Activated CD4-positive, alpha-beta T cell treated with anti-CD3 and anti-CD28 coated beads, Interleukin-2, amount 10 ng/mL, durations not matched to agents 24 days and 14 days (primary cell): ENCODE data around the gene SH2D7. TPM values are rescaled to one million over a fixed set of nuclear protein-coding genes. Genes with fewer than 3 reads are reported as not detected.

Experiments
- DNase-seq: peaks from one replicate; pipeline ENCODE4 v3.0.0; 2022
- H3K27ac Mint-ChIP-seq: one replicate; pipeline ENCODE4 v1.8.0; 2022; ENCODE audit warnings: mild to moderate bottlenecking, mixed read lengths
- H3K27me3 Mint-ChIP-seq: one replicate; pipeline ENCODE4 v1.8.0; 2022; ENCODE audit warnings: mixed read lengths
- H3K36me3 Mint-ChIP-seq: one replicate; pipeline ENCODE4 v1.8.0; 2022; ENCODE audit warnings: low read depth, mild to moderate bottlenecking, mixed read lengths
- H3K4me1 Mint-ChIP-seq: one replicate; pipeline ENCODE4 v1.8.0; 2021; ENCODE audit warnings: mixed read lengths
- H3K4me3 Mint-ChIP-seq: one replicate; pipeline ENCODE4 v1.8.0; 2022; ENCODE audit warnings: mild to moderate bottlenecking, moderate library complexity, mixed read lengths
- H3K9me3 Mint-ChIP-seq: one replicate; pipeline ENCODE4 v1.8.0; 2021; ENCODE audit warnings: mixed read lengths
- intact Hi-C: fragments of 100-400 bp; cut with micrococcal nuclease; formaldehyde crosslinking; loops from one replicate; pipeline ENCODE4 v1.15.1; 2023
- total RNA-seq: library from RNA; stranded (reverse); gene quantifications from 2 replicates; pipeline ENCODE4 v1.2.3, GENCODE V29; 2022

SH2D7 gene
- total RNA-seq, 1 donor from 2014 or later: not detected

GRCh38 chr15:78107471-78107870, 15.1 kb downstream of the SH2D7 start:
- Mint-ChIP-seq H3K36me3 (no peaks in the 10 kb centered on the region), H3K4me3 (no peak overlapping the region), H3K27me3 (no peaks in the 10 kb centered on the region), H3K27ac (no peak overlapping the region), H3K4me1 (peaks cover 55% of the 10 kb centered on the region), H3K9me3 (no peaks in the 10 kb centered on the region)
- intact Hi-C loops: loop anchor here (5.0 kb wide), 1 partner anchor 60 kb away; no protein-coding TSS in a partner anchor
- no peak for DNase-seq

- Mint-ChIP-seq H3K9me3 (no peaks in the 10 kb centered on the region), H3K27ac (no peak overlapping the region), H3K4me1 (peaks cover 53% of the 10 kb centered on the region), H3K4me3 (no peak overlapping the region), H3K36me3 (no peaks in the 10 kb centered on the region), H3K27me3 (no peaks in the 10 kb centered on the region)
- DNase-seq: peak; percentile 94
- intact Hi-C loops: loop anchor here (1.0 to 5.0 kb wide), 5 partner anchors 32 to 150 kb away; partner anchors contain the start of gene TBC1D2B
Observed at GRCh38 chr15:78108300-78109084, 16.1 kb downstream of the SH2D7 start.

GRCh38 chr15:78109156-78109555, 16.8 kb downstream of the SH2D7 start:
- no peak overlapping the region for H3K27ac Mint-ChIP-seq
- H3K4me3 Mint-ChIP-seq: no peak overlapping the region
- H3K4me1 Mint-ChIP-seq: peaks cover 46% of the 10 kb centered on the region
- no peak for DNase-seq
- intact Hi-C loops: loop anchor here (2.0 to 5.0 kb wide), 3 partner anchors 32 to 150 kb away; partner anchors contain the start of gene TBC1D2B
- no peaks in the 10 kb centered on the region for H3K27me3 Mint-ChIP-seq
- no peaks in the 10 kb centered on the region for H3K36me3 Mint-ChIP-seq
- H3K9me3 Mint-ChIP-seq: no peaks in the 10 kb centered on the region

GRCh38 chr15:78110096-78110495, 17.7 kb downstream of the SH2D7 start:
- H3K4me1 Mint-ChIP-seq: peaks cover 37% of the 10 kb centered on the region
- H3K27ac Mint-ChIP-seq: no peak overlapping the region
- H3K27me3 Mint-ChIP-seq: no peaks in the 10 kb centered on the region
- H3K4me3 Mint-ChIP-seq: no peak overlapping the region
- DNase-seq: no peak
- no peaks in the 10 kb centered on the region for H3K36me3 Mint-ChIP-seq
- no peaks in the 10 kb centered on the region for H3K9me3 Mint-ChIP-seq
- intact Hi-C loops: no loop called here

- Mint-ChIP-seq H3K36me3 (no peaks in the 10 kb centered on the region), H3K27me3 (no peaks in the 10 kb centered on the region), H3K9me3 (no peaks in the 10 kb centered on the region), H3K27ac (peak overlapping the region; percentile 8), H3K4me3 (no peak overlapping the region), H3K4me1 (peaks cover 28% of the 10 kb centered on the region)
- intact Hi-C loops: no loop called here
- no peak for DNase-seq
Observed at GRCh38 chr15:78110916-78111475, 18.6 kb downstream of the SH2D7 start.

GRCh38 chr15:78111788-78112187, 19.4 kb downstream of the SH2D7 start:
- no peaks in the 10 kb centered on the region for H3K9me3 Mint-ChIP-seq
- intact Hi-C loops: no loop called here
- no peak overlapping the region for H3K27ac Mint-ChIP-seq
- H3K27me3 Mint-ChIP-seq: no peaks in the 10 kb centered on the region
- H3K36me3 Mint-ChIP-seq: no peaks in the 10 kb centered on the region
- DNase-seq: no peak
- H3K4me3 Mint-ChIP-seq: no peak overlapping the region
- H3K4me1 Mint-ChIP-seq: peaks cover 20% of the 10 kb centered on the region

- H3K4me3 Mint-ChIP-seq: no peak overlapping the region
- DNase-seq: no peak
- no peak overlapping the region for H3K27ac Mint-ChIP-seq
- peaks cover 15% of the 10 kb centered on the region for H3K4me1 Mint-ChIP-seq
- H3K27me3 Mint-ChIP-seq: no peaks in the 10 kb centered on the region
- intact Hi-C loops: no loop called here
- H3K9me3 Mint-ChIP-seq: no peaks in the 10 kb centered on the region
- H3K36me3 Mint-ChIP-seq: no peaks in the 10 kb centered on the region
Observed at GRCh38 chr15:78112551-78112950, 20.2 kb downstream of the SH2D7 start.

GRCh38 chr15:78120523-78120922, 28.2 kb downstream of the SH2D7 start:
- Mint-ChIP-seq H3K36me3 (no peaks in the 10 kb centered on the region), H3K27ac (no peak overlapping the region), H3K9me3 (no peaks in the 10 kb centered on the region), H3K4me1 (peaks cover 3% of the 10 kb centered on the region), H3K4me3 (no peak overlapping the region), H3K27me3 (peaks cover 4% of the 10 kb centered on the region)
- intact Hi-C loops: no loop called here
- DNase-seq: no peak

- peaks cover 10% of the 10 kb centered on the region for H3K4me1 Mint-ChIP-seq
- no peaks in the 10 kb centered on the region for H3K36me3 Mint-ChIP-seq
- no peak overlapping the region for H3K4me3 Mint-ChIP-seq
- no peak for DNase-seq
- no peaks in the 10 kb centered on the region for H3K9me3 Mint-ChIP-seq
- intact Hi-C loops: no loop called here
- no peaks in the 10 kb centered on the region for H3K27me3 Mint-ChIP-seq
- no peak overlapping the region for H3K27ac Mint-ChIP-seq
Observed at GRCh38 chr15:78125267-78125666, 32.9 kb downstream of the SH2D7 start.

- Mint-ChIP-seq H3K4me1 (peaks cover 20% of the 10 kb centered on the region), H3K9me3 (no peaks in the 10 kb centered on the region), H3K27ac (no peak overlapping the region), H3K36me3 (no peaks in the 10 kb centered on the region), H3K4me3 (no peak overlapping the region), H3K27me3 (no peaks in the 10 kb centered on the region)
- intact Hi-C loops: no loop called here
- no peak for DNase-seq
Observed at GRCh38 chr15:78127882-78128281, 35.5 kb downstream of the SH2D7 start.

- no peak overlapping the region for H3K27ac Mint-ChIP-seq
- H3K36me3 Mint-ChIP-seq: no peaks in the 10 kb centered on the region
- no peak for DNase-seq
- H3K27me3 Mint-ChIP-seq: no peaks in the 10 kb centered on the region
- no peaks in the 10 kb centered on the region for H3K9me3 Mint-ChIP-seq
- intact Hi-C loops: no loop called here
- H3K4me1 Mint-ChIP-seq: peaks cover 28% of the 10 kb centered on the region
- H3K4me3 Mint-ChIP-seq: no peak overlapping the region
Observed at GRCh38 chr15:78129077-78129750, 36.9 kb downstream of the SH2D7 start.

GRCh38 chr15:78129751-78130287, 37.5 kb downstream of the SH2D7 start:
- H3K27ac Mint-ChIP-seq: no peak overlapping the region
- peaks cover 28% of the 10 kb centered on the region for H3K4me1 Mint-ChIP-seq
- no peaks in the 10 kb centered on the region for H3K9me3 Mint-ChIP-seq
- intact Hi-C loops: loop anchor here (5.0 kb wide), 2 partner anchors 42 to 112 kb away; no protein-coding TSS in a partner anchor
- H3K4me3 Mint-ChIP-seq: peak overlapping the region; percentile 84
- DNase-seq: no peak
- H3K36me3 Mint-ChIP-seq: no peaks in the 10 kb centered on the region
- no peaks in the 10 kb centered on the region for H3K27me3 Mint-ChIP-seq

- Mint-ChIP-seq H3K36me3 (no peaks in the 10 kb centered on the region), H3K9me3 (no peaks in the 10 kb centered on the region), H3K4me3 (peak overlapping the region; percentile 84), H3K27me3 (no peaks in the 10 kb centered on the region), H3K27ac (peak overlapping the region; percentile 87), H3K4me1 (peaks cover 28% of the 10 kb centered on the region)
- no peak for DNase-seq
- intact Hi-C loops: loop anchor here (1.0 to 5.0 kb wide), 4 partner anchors 19 to 112 kb away; partner anchors contain the start of gene IDH3A
Observed at GRCh38 chr15:78130466-78131294, 38.3 kb downstream of the SH2D7 start.
